Amniotic stem cell (primary cell): Measurements from ENCODE around the gene AKAP13.
"Not testable (repeated sequence)": the region's sequence is repeated elsewhere in the genome, so short reads cannot be mapped to it uniquely, and the experiment has no call there.

ENCODE experiments used
- DNase-seq: peaks from one replicate; lab custom pipeline; 2025; lab: John Stamatoyannopoulos, UW

AKAP13 gene

GRCh38 chr15:85475711-85476110 lies 95.3 kb downstream of the AKAP13 start:
- no peak for DNase-seq

GRCh38 chr15:85477061-85477460 lies 96.7 kb downstream of the AKAP13 start:
- DNase-seq, result no peak

- DNase-seq, result no peak
These were observed 97.3 kb downstream of the AKAP13 start for GRCh38 chr15:85477730-85478129.

GRCh38 chr15:85479071-85479647 lies 98.8 kb downstream of the AKAP13 start:
- peak; percentile 5 for DNase-seq

GRCh38 chr15:85480923-85481322 lies 100.5 kb downstream of the AKAP13 start:
- DNase-seq, result no peak

GRCh38 chr15:85481543-85481942 lies 101.1 kb downstream of the AKAP13 start:
- DNase-seq, result not testable (repeated sequence)

- DNase-seq, result peak; percentile 33
These were observed 102.5 kb downstream of the AKAP13 start for GRCh38 chr15:85482894-85483293.

GRCh38 chr15:85483955-85484354 lies 103.6 kb downstream of the AKAP13 start:
- DNase-seq, result not testable (repeated sequence)

- not testable (repeated sequence) for DNase-seq
These were observed 104.5 kb downstream of the AKAP13 start for GRCh38 chr15:85484923-85485322.

- peak; percentile 13 for DNase-seq
These were observed 105.7 kb downstream of the AKAP13 start for GRCh38 chr15:85485956-85486567.

GRCh38 chr15:85487796-85488195 lies 107.4 kb downstream of the AKAP13 start:
- not testable (repeated sequence) for DNase-seq

- DNase-seq, result no peak
These were observed 108.6 kb downstream of the AKAP13 start for GRCh38 chr15:85488997-85489396.

- DNase-seq, result no peak
These were observed 109.5 kb downstream of the AKAP13 start for GRCh38 chr15:85489773-85490493.

- no peak for DNase-seq
These were observed 110.5 kb downstream of the AKAP13 start for GRCh38 chr15:85490856-85491255.

- no peak for DNase-seq
These were observed 111.3 kb downstream of the AKAP13 start for GRCh38 chr15:85491691-85492090.

- no peak for DNase-seq
These were observed 112.0 kb downstream of the AKAP13 start for GRCh38 chr15:85492406-85492805.

GRCh38 chr15:85493260-85493659 lies 112.9 kb downstream of the AKAP13 start:
- DNase-seq, result no peak

- peak; percentile 30 for DNase-seq
These were observed 113.8 kb downstream of the AKAP13 start for GRCh38 chr15:85494048-85494777.

GRCh38 chr15:85495096-85495495 lies 114.7 kb downstream of the AKAP13 start:
- DNase-seq, result no peak

GRCh38 chr15:85495544-85495943 lies 115.1 kb downstream of the AKAP13 start:
- DNase-seq, result no peak

- no peak for DNase-seq
These were observed 115.7 kb downstream of the AKAP13 start for GRCh38 chr15:85496151-85496550.

GRCh38 chr15:85496551-85497171 lies 116.3 kb downstream of the AKAP13 start:
- DNase-seq, result no peak
